Measurements from ENCODE around the gene CNGA3.
A peak's percentile ranks its signal among the peaks of the same experiment; 100 is the strongest.

Gene CNGA3

DNA sequence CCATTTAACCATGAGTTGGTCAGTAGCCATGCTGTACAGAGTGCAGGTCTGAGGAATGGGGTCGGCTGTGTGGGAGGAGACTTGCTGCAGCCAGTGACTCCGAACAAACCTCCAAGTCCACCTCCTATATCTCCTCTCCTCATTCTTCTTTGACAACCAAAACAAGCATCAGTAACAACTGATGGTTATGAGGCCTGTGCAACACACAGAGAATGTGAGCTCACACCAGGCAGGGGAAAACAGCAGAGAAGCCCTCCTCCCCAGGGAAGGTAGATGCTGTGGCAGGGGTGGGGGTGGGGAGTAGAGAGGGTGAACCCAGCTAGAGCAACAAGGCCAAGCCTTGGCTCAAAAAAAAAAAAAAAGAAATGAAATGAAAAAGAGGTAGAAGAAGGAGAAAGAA is 12.3 kb upstream of the CNGA3 start:
- Histone ChIP-seq H3K27me3 (ENCODE audit: insufficient read depth, low read depth, severe bottlenecking) (no peaks in the 10 kb centered on the region), H3K36me3 (no peaks in the 10 kb centered on the region), H3K4me3 (ENCODE audit: low read depth, low read length) (no peak overlapping the region), H3K9me3 (ENCODE audit: severe bottlenecking) (no peaks in the 10 kb centered on the region), H3K27ac (no peak overlapping the region)
- DNase-seq = no peak
- TF ChIP-seq, protein P1, sequence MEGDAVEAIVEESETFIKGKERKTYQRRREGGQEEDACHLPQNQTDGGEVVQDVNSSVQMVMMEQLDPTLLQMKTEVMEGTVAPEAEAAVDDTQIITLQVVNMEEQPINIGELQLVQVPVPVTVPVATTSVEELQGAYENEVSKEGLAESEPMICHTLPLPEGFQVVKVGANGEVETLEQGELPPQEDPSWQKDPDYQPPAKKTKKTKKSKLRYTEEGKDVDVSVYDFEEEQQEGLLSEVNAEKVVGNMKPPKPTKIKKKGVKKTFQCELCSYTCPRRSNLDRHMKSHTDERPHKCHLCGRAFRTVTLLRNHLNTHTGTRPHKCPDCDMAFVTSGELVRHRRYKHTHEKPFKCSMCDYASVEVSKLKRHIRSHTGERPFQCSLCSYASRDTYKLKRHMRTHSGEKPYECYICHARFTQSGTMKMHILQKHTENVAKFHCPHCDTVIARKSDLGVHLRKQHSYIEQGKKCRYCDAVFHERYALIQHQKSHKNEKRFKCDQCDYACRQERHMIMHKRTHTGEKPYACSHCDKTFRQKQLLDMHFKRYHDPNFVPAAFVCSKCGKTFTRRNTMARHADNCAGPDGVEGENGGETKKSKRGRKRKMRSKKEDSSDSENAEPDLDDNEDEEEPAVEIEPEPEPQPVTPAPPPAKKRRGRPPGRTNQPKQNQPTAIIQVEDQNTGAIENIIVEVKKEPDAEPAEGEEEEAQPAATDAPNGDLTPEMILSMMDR (IDR thresholded peaks at IDR 0.05; ENCODE audit: low read depth, low read length) = no peak

DNA sequence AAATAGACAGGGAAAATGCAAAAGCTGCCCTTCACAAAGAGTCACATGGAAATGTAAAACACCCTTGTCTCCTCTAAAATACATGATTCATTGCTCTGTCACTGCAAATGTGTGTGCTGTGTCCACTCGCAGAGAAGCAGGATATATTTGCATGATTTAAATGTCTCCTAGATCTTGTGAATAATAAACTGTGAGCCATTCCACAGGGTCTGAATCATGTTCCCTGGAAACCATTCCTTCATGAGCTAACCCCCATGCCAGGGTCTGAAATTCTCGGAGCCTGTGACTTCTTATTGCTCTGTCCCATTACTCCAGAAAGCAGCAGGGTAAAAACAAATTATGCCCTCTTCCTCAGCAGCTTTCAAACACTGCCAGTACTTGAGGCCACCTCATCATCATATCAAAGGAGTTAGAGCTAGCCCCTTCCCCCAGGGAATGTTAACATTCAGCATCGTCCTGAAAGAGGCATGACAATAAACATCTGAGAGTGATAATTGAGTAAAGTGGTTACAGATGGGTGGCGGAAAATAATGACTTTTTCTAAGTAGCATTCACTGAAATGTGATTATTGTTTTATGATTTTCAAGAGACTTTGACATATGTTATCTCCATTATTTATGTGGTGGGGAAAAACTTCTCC is 11.7 kb upstream of the CNGA3 start:
- no peaks in the 10 kb centered on the region; the same call in 1 of the 2 replicates for H3K36me3 ChIP-seq
- no peak overlapping the region for H3K27ac ChIP-seq
- no peak for DNase-seq
- H3K9me3 ChIP-seq (ENCODE audit: severe bottlenecking) = no peaks in the 10 kb centered on the region
- no peaks in the 10 kb centered on the region for H3K27me3 ChIP-seq (ENCODE audit: insufficient read depth, low read depth, severe bottlenecking)
- H3K4me3 ChIP-seq (ENCODE audit: low read depth, low read length) = no peak overlapping the region
- TF ChIP-seq, protein P1 (IDR thresholded peaks at IDR 0.05; ENCODE audit: low read depth, low read length) = no peak

DNA sequence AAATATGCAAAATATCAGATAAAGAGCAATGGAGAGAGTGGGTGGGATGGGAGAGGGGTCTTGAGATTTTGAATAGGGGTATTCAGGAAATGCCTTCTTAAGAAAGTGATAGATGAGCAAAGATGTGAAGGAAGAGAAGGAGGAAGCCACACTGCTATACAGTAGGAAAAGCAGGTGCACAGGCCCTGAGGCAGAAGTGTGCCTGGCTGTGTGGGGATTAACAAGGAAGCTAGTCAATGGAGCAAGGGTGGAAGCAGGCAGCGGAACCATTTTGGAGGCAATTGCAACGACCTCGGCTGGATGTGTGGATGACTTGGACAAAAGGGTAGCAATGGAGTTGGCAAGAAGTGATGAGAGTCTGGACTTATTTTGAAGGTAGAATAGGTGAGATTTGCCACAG is 11.0 kb upstream of the CNGA3 start:
- no peak overlapping the region for H3K27ac ChIP-seq
- no peak overlapping the region for H3K4me3 ChIP-seq (ENCODE audit: low read depth, low read length)
- TF ChIP-seq, protein P1 (IDR thresholded peaks at IDR 0.05; ENCODE audit: low read depth, low read length) = no peak
- H3K36me3 ChIP-seq = no peaks in the 10 kb centered on the region; the same call in 1 of the 2 replicates
- DNase-seq = no peak
- H3K27me3 ChIP-seq (ENCODE audit: insufficient read depth, low read depth, severe bottlenecking) = no peaks in the 10 kb centered on the region
- H3K9me3 ChIP-seq (ENCODE audit: severe bottlenecking) = no peaks in the 10 kb centered on the region

DNA sequence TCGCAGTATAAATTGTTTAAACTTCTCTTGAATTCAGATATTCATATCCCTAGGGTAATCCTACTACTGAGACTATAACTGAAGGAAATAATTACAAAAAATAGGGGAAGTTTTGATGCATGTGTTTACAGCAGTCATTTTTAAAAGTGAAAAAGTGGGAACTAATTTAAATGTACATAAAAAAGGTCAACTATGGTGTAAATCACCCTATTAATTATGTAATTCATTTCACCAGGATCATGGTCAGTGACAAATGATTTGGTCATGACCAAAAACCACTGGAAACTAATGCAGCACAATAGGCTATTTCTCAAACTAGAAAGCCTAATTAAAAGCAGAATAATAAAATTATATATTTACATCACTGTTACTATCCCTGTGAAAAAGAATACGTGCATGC is 5.0 kb upstream of the CNGA3 start:
- Histone ChIP-seq H3K4me3 (ENCODE audit: low read depth, low read length) (no peak overlapping the region), H3K27ac (no peak overlapping the region), H3K36me3 (peaks cover 14% of the 10 kb centered on the region), H3K27me3 (ENCODE audit: insufficient read depth, low read depth, severe bottlenecking) (no peaks in the 10 kb centered on the region), H3K9me3 (ENCODE audit: severe bottlenecking) (no peaks in the 10 kb centered on the region)
- TF ChIP-seq, protein P1 (IDR thresholded peaks at IDR 0.05; ENCODE audit: low read depth, low read length) = no peak
- DNase-seq = no peak

DNA sequence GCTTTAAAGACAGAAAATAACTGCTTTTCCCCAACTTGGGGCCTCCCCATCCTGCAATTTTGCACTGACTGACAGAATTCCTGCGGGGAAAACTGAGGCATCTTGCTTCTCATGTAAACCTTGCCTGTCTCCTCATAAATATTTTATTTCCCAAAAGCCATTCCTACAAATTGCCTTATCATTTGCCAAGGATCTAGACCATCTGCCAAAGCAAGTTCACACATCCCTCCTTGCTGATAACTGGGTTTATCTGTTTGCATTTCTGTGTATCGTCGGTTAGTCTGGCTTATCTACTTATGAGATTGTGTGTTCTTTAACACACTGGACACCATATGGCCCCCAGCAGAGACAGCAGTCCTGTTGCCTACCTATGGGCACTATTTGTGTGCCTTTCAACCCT is 3.0 kb upstream of the CNGA3 start:
- H3K27ac ChIP-seq = peak overlapping the region; percentile 96
- H3K9me3 ChIP-seq (ENCODE audit: severe bottlenecking) = no peaks in the 10 kb centered on the region
- TF ChIP-seq, protein P1 (IDR thresholded peaks at IDR 0.05; ENCODE audit: low read depth, low read length) = no peak
- peak; percentile 75 for DNase-seq
- no peaks in the 10 kb centered on the region for H3K27me3 ChIP-seq (ENCODE audit: insufficient read depth, low read depth, severe bottlenecking)
- H3K4me3 ChIP-seq (ENCODE audit: low read depth, low read length) = peak overlapping the region; percentile 30
- H3K36me3 ChIP-seq = peaks cover 14% of the 10 kb centered on the region

All from WERI-Rb-1 (cell line).